Spleen (tissue), 11 donors: ENCODE data around the gene SPC24. TPM values are rescaled to one million over a fixed set of nuclear protein-coding genes. Genes with fewer than 3 reads are reported as not detected.
"Not testable (repeated sequence)": the region's sequence is repeated elsewhere in the genome, so short reads cannot be mapped to it uniquely, and the experiment has no call there.

Experiments used
- DNase-seq: peaks from one replicate; pipeline ENCODE4 v3.0.0-alpha.2; 2020
- H3K27ac ChIP-seq, 8 donors: fragments of 200-600 bp; sonication (generic) in 7 of 8; 1 replicate in 4 of 8; 2 replicates in 4 of 8; pipeline versions ENCODE4 v1.5.0 to v1.8.0; 2016 to 2021; ENCODE audit warnings: inconsistent platforms in 4 of 8, mild to moderate bottlenecking in 4 of 8, moderate library complexity in 1 of 8
- H3K27me3 ChIP-seq, 7 donors: fragments of 200-600 bp; sonication (generic) in 6 of 7; replicated peaks in 1 of 7; 1 replicate in 4 of 7; 2 replicates in 3 of 7; pipeline versions ENCODE4 v1.5.0 to v1.8.0; 2016 to 2021; ENCODE audit warnings: inconsistent platforms in 3 of 7, mild to moderate bottlenecking in 1 of 7
- H3K36me3 ChIP-seq, 6 donors: fragments of 200-600 bp; sonication (generic) in 5 of 6; 1 replicate in 4 of 6; 2 replicates in 2 of 6; pipeline versions ENCODE4 v1.5.0 to v1.8.0; 2016 to 2021; ENCODE audit warnings: inconsistent platforms in 2 of 6
- H3K4me1 ChIP-seq, 6 donors: fragments of 200-600 bp; sonication (generic) in 5 of 6; 1 replicate in 3 of 6; 2 replicates in 3 of 6; pipeline versions ENCODE4 v1.5.0 to v1.8.0; 2016 to 2021; ENCODE audit warnings: inconsistent platforms in 3 of 6
- H3K4me3 ChIP-seq, 8 donors: fragments of 200-600 bp; sonication (generic) in 7 of 8; 1 replicate in 4 of 8; 2 replicates in 4 of 8; pipeline versions ENCODE4 v1.5.0 to v1.8.0; 2016 to 2021; ENCODE audit warnings: inconsistent platforms in 4 of 8, mild to moderate bottlenecking in 4 of 8, moderate library complexity in 2 of 8
- H3K9me3 ChIP-seq, 8 donors: fragments of 200-600 bp; sonication (generic) in 7 of 8; 1 replicate in 4 of 8; 2 replicates in 4 of 8; pipeline versions ENCODE4 v1.5.0 to v1.8.0; 2016 to 2021; ENCODE audit warnings: inconsistent platforms in 4 of 8
- POLR2A ChIP-seq, 3 donors: fragments of 450-650 bp; IDR thresholded peaks; one replicate each; pipeline ENCODE4 v1.5.1; 2017; ENCODE audit warnings: antibody characterized with exemption in 3 of 3, mild to moderate bottlenecking in 1 of 3
- POLR2AphosphoS5 ChIP-seq, 3 donors: sonication (generic); formaldehyde crosslinking; IDR thresholded peaks; one replicate each; pipeline ENCODE4 v1.5.1; 2017; ENCODE audit warnings: antibody characterized with exemption in 3 of 3
- WGBS, 5 donors: extraction: QIAGEN DNeasy Blood & Tissue Kit in 3 of 5; methylation state at CpG; one replicate each; pipeline versions ENCODE4 v1.1.5 to v1.1.7; 2013 to 2018; 5-methylcytosine and 5-hydroxymethylcytosine counted together
- intact Hi-C: fragments of 100-400 bp; cut with DNase I; formaldehyde crosslinking; loops from one replicate; pipeline ENCODE4 v1.15.0; 2023; ENCODE audit warnings: low total_unique reads
- polyA plus RNA-seq, 3 donors: library from polyadenylated mRNA; stranded (reverse); fragments of 200-250 nt; gene quantifications; one replicate each; pipeline ENCODE4 v1.2.1, GENCODE V29; 2013
- total RNA-seq, 7 donors: library from RNA; depleted of rRNA in 3 of 7; stranded (reverse); fragments of >200 nt in 3 of 7; fragmentation: NEBNext Ultra II Directional in 4 of 7; extraction: Animal tissue kit (Norgen Biotek cat#: 25700) in 4 of 7; gene quantifications; one replicate each; pipeline versions ENCODE4 v1.1.0 to v1.2.1, GENCODE V29; 2016 to 2021
- TF ChIP-seq, protein P1 (sequence below), 11 experiments: fragments of 200-600 bp in 7 of 11; fragments of 450-650 bp in 4 of 11; sonication (generic) in 4 of 11; IDR thresholded peaks in 8 of 11; conservative IDR thresholded peaks in 3 of 11; 1 replicate in 7 of 11; 2 replicates in 4 of 11; pipeline versions ENCODE4 v1.4.0 to v1.8.0; 2016 to 2021; ENCODE audit warnings: antibody characterized with exemption in 11 of 11, inconsistent platforms in 4 of 11, mild to moderate bottlenecking in 1 of 11
- donor health status: healthy with polysubstance abuse.
- donor health status: DM: no; HTN: no; CAD: no; lungs with moderate emphysema.
- donor health status: DM: no; HTN: no; CAD: no.
- donor health status: Bipolar disorder and iron deficiency.
- donor health status: healthy.
- donor health status: DM: no; HTN: no; CAD: no.
- donor health status: DM: yes; HTN: yes; CAD: no.

Gene SPC24
- total and polyA plus RNA-seq, 10 donors, result 1.7 to 9.7 (median 3.7) TPM

- TF ChIP-seq, protein P1, sequence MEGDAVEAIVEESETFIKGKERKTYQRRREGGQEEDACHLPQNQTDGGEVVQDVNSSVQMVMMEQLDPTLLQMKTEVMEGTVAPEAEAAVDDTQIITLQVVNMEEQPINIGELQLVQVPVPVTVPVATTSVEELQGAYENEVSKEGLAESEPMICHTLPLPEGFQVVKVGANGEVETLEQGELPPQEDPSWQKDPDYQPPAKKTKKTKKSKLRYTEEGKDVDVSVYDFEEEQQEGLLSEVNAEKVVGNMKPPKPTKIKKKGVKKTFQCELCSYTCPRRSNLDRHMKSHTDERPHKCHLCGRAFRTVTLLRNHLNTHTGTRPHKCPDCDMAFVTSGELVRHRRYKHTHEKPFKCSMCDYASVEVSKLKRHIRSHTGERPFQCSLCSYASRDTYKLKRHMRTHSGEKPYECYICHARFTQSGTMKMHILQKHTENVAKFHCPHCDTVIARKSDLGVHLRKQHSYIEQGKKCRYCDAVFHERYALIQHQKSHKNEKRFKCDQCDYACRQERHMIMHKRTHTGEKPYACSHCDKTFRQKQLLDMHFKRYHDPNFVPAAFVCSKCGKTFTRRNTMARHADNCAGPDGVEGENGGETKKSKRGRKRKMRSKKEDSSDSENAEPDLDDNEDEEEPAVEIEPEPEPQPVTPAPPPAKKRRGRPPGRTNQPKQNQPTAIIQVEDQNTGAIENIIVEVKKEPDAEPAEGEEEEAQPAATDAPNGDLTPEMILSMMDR (IDR thresholded peaks at IDR 0.05 in 8 of 11, conservative IDR thresholded peaks at IDR 0.05 in 3 of 11), result no peak
- no peak for TF ChIP-seq POLR2AphosphoS5 (IDR thresholded peaks at IDR 0.05)
- no peak for TF ChIP-seq POLR2A (IDR thresholded peaks at IDR 0.05)
- peaks cover 0 to 15% (median 0%) of the 10 kb centered on the region in 6 donors for H3K4me1 ChIP-seq
- no peak for DNase-seq
- peak overlapping the region in 5 of 8 donors; percentile 44 to 77 (median 65) for H3K27ac ChIP-seq
- no peaks in the 10 kb centered on the region for H3K27me3 ChIP-seq
- H3K36me3 ChIP-seq, result peaks cover 0 to 30% (median 6%) of the 10 kb centered on the region in 6 donors
- H3K9me3 ChIP-seq, result peaks cover 0 to 12% (median 9%) of the 10 kb centered on the region in 8 donors
- WGBS, 5 donors, result 77 to 87% (median 83%) methylated on average over 11 of the region's 11 CpGs
- H3K4me3 ChIP-seq, result no peak overlapping the region
- intact Hi-C loops, result no loop called here
Measured at GRCh38 chr19:11164296-11164695, 8.7 kb upstream of the SPC24 start.

DNA sequence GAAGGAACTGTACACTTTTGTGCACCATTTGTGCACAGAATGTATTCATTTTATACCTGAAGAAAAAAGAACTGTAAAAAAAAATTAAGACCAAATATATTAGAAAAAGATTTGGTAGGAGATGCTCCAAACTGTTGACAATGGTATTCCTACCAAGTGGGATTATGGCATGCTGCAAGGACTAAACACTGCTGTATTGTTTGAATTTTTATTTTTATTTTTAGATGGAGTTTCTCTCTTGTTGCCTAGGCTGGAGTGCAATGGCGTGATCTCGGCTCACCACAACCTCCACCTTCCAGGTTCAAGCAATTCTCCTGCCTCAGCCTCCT, 4.8 kb upstream of the SPC24 start:
- H3K4me3 ChIP-seq, H3K27me3 ChIP-seq, H3K36me3 ChIP-seq, DNase-seq, intact Hi-C loops: not testable (repeated sequence)
- WGBS, 5 donors, result 92 to 100% (median 95%) methylated on average over 2 of the region's 2 CpGs
- H3K9me3 ChIP-seq, result peaks cover 0 to 12% (median 9%) of the 10 kb centered on the region in 8 donors
- H3K4me1 ChIP-seq, result peaks cover 5 to 21% (median 9%) of the 10 kb centered on the region in 6 donors
- H3K27ac ChIP-seq, result peak overlapping the region in 7 of 8 donors; percentile 29 to 61 (median 46)

- H3K27ac ChIP-seq, result peak overlapping the region in 7 of 8 donors; percentile 29 to 61 (median 46)
- H3K9me3 ChIP-seq, result peaks cover 0 to 12% (median 9%) of the 10 kb centered on the region in 8 donors
- TF ChIP-seq POLR2A (IDR thresholded peaks at IDR 0.05) (no peak), POLR2AphosphoS5 (IDR thresholded peaks at IDR 0.05) (no peak)
- TF ChIP-seq, protein P1 (IDR thresholded peaks at IDR 0.05 in 8 of 11, conservative IDR thresholded peaks at IDR 0.05 in 3 of 11), result no peak
- 61 to 70% (median 69%) methylated on average over 16 of the region's 16 CpGs for WGBS, 5 donors
- peaks cover 10 to 27% (median 15%) of the 10 kb centered on the region in 6 donors for H3K4me1 ChIP-seq
- no peaks in the 10 kb centered on the region for H3K27me3 ChIP-seq
- DNase-seq, result no peak
- intact Hi-C loops, result no loop called here
- no peak overlapping the region for H3K4me3 ChIP-seq
- H3K36me3 ChIP-seq, result no peaks in the 10 kb centered on the region
Measured at GRCh38 chr19:11159598-11160439, 4.2 kb upstream of the SPC24 start.

DNA sequence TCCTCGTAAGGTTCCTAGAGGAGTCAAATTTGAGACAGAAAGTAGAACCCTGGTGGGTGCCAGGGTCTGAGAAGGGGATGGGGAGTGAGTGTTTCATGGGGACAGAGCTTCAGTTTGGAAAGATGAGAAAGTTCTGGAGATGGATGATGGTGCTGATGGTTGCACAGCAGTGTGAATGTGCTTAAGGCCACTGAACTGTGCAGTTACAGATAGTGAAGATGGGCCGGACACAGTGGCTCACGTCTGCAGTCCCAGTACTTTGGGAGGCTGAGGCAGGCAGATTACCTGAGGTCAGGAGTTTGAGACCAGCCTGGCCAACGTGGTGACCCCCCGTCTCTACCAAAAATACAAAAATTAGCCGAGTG, 917 bp downstream of the SPC24 start:
- peaks cover 10 to 41% (median 18%) of the 10 kb centered on the region in 6 donors for H3K4me1 ChIP-seq
- DNase-seq, result no peak
- intact Hi-C loops, result no loop called here
- 39 to 62% (median 40%) methylated on average over 6 of the region's 6 CpGs for WGBS, 5 donors
- peaks cover 0 to 3% (median 0%) of the 10 kb centered on the region in 6 donors for H3K36me3 ChIP-seq
- no peak overlapping the region for H3K27ac ChIP-seq
- no peaks in the 10 kb centered on the region for H3K9me3 ChIP-seq
- H3K4me3 ChIP-seq, result peak overlapping the region in 4 of 8 donors; percentile 50 to 87 (median 60)
- TF ChIP-seq POLR2AphosphoS5 (IDR thresholded peaks at IDR 0.05), result no peak
- no peak for TF ChIP-seq POLR2A (IDR thresholded peaks at IDR 0.05)
- TF ChIP-seq, protein P1 (IDR thresholded peaks at IDR 0.05 in 8 of 11, conservative IDR thresholded peaks at IDR 0.05 in 3 of 11), result no peak
- H3K27me3 ChIP-seq, result no peaks in the 10 kb centered on the region
